HEK293 (cell line): ENCODE measurements around the gene GAMT.

Source experiments
- CTCF ChIA-PET: fragments of 350-600 bp; formaldehyde crosslinking; extraction: SDS; loops from one replicate; lab custom pipeline; 2021; ENCODE audit warnings: antibody characterized with exemption; lab: Yijun Ruan, JAX
- POLR2A ChIA-PET: fragments of 300-600 bp; formaldehyde crosslinking; extraction: SDS; loops from one replicate; lab custom pipeline; 2020; ENCODE audit warnings: antibody characterized with exemption, inconsistent platforms; lab: Yijun Ruan, JAX
- H3K27ac ChIP-seq: fragments of 200-500 bp; sonication (Bioruptor generic); 2 replicates; pipeline ENCODE4 v1.5.1; 2014; ENCODE audit warnings: low read depth, low read length, control low read depth, inconsistent platforms; ENCODE audit errors: extremely low read depth
- H3K36me3 ChIP-seq, 2 experiments: fragments of 200-500 bp in 1 of 2; sonication (Bioruptor generic) in 1 of 2; 1 replicate in 1 of 2; 2 replicates in 1 of 2; pipeline ENCODE4 v1.5.1; 2014 to 2017; ENCODE audit warnings: inconsistent platforms in 2 of 2, low read length in 2 of 2; ENCODE audit not compliant: control insufficient read depth in 2 of 2, insufficient read depth in 1 of 2
- H3K4me1 ChIP-seq: fragments of 200-500 bp; sonication (Bioruptor generic); 2 replicates; pipeline ENCODE4 v1.5.1; 2014; ENCODE audit warnings: mild to moderate bottlenecking, low read length, inconsistent platforms; ENCODE audit not compliant: control insufficient read depth, insufficient read depth
- H3K4me3 ChIP-seq: 2 replicates; pipeline ENCODE4 v1.5.1; 2011; ENCODE audit warnings: low read depth, mild to moderate bottlenecking, control low read depth, low read length, moderate library complexity
- H3K9me3 ChIP-seq: fragments of 200-500 bp; sonication (Bioruptor generic); 2 replicates; pipeline ENCODE4 v1.5.1; 2014; ENCODE audit warnings: low read depth, low read length, inconsistent platforms; ENCODE audit not compliant: control insufficient read depth, insufficient read depth
- BCL11B ChIP-seq: fragments of 450-650 bp; formaldehyde crosslinking; IDR thresholded peaks from 2 replicates; pipeline ENCODE4 v1.5.1; 2016; ENCODE audit warnings: low read depth, missing biosample characterization, missing genetic modification characterization
- BCL6B ChIP-seq: fragments of 450-650 bp; formaldehyde crosslinking; IDR thresholded peaks from 2 replicates; pipeline ENCODE4 v1.5.1; 2017; ENCODE audit warnings: missing biosample characterization, missing genetic modification characterization
- GLIS2 ChIP-seq: fragments of 450-650 bp; formaldehyde crosslinking; IDR thresholded peaks from 2 replicates; pipeline ENCODE4 v1.5.1; 2016; ENCODE audit warnings: missing biosample characterization, missing genetic modification characterization
- KLF16 ChIP-seq: fragments of 450-650 bp; formaldehyde crosslinking; IDR thresholded peaks from 2 replicates; pipeline ENCODE4 v1.5.1; 2017; ENCODE audit warnings: missing biosample characterization, missing genetic modification characterization
- KLF8 ChIP-seq: fragments of 450-650 bp; formaldehyde crosslinking; IDR thresholded peaks from 2 replicates; pipeline ENCODE4 v1.5.1; 2016; ENCODE audit warnings: missing biosample characterization, missing genetic modification characterization
- MZF1 ChIP-seq: fragments of 450-650 bp; formaldehyde crosslinking; IDR thresholded peaks from 2 replicates; pipeline ENCODE4 v1.5.1; 2017; ENCODE audit warnings: missing biosample characterization, missing genetic modification characterization, borderline replicate concordance
- SP7 ChIP-seq: fragments of 450-650 bp; formaldehyde crosslinking; IDR thresholded peaks from 2 replicates; pipeline ENCODE4 v1.5.1; 2016; ENCODE audit warnings: missing biosample characterization, missing genetic modification characterization
- ZBTB17 ChIP-seq: fragments of 450-650 bp; formaldehyde crosslinking; IDR thresholded peaks from 2 replicates; pipeline ENCODE4 v1.5.1; 2016; ENCODE audit warnings: missing biosample characterization, missing genetic modification characterization
- ZBTB26 ChIP-seq: fragments of 450-650 bp; formaldehyde crosslinking; optimal IDR thresholded peaks from 2 replicates; pipeline ENCODE3; 2016; ENCODE audit warnings: missing biosample characterization, mild to moderate bottlenecking, missing genetic modification characterization
- ZFHX2 ChIP-seq: fragments of 450-650 bp; formaldehyde crosslinking; conservative IDR thresholded peaks from 2 replicates; pipeline ENCODE4 v1.5.1; 2016; ENCODE audit warnings: missing biosample characterization, missing genetic modification characterization
- ZNF121 ChIP-seq: fragments of 450-650 bp; formaldehyde crosslinking; IDR thresholded peaks from 2 replicates; pipeline ENCODE4 v1.5.1; 2016; ENCODE audit warnings: missing biosample characterization, missing genetic modification characterization
- ZNF133 ChIP-seq: fragments of 450-650 bp; formaldehyde crosslinking; IDR thresholded peaks from 2 replicates; pipeline ENCODE4 v1.5.1; 2016; ENCODE audit warnings: missing biosample characterization, missing genetic modification characterization
- ZNF138 ChIP-seq: fragments of 450-650 bp; formaldehyde crosslinking; IDR thresholded peaks from 2 replicates; pipeline ENCODE4 v1.5.1; 2016; ENCODE audit warnings: missing biosample characterization, missing genetic modification characterization, borderline replicate concordance
- ZNF169 ChIP-seq: fragments of 450-650 bp; formaldehyde crosslinking; IDR thresholded peaks from 2 replicates; pipeline ENCODE4 v1.5.1; 2016; ENCODE audit warnings: missing biosample characterization, missing genetic modification characterization
- ZNF175 ChIP-seq: fragments of 450-650 bp; formaldehyde crosslinking; IDR thresholded peaks from 2 replicates; pipeline ENCODE4 v1.5.1; 2016; ENCODE audit warnings: missing biosample characterization, missing genetic modification characterization
- ZNF184 ChIP-seq: fragments of 450-650 bp; IDR thresholded peaks from 2 replicates; pipeline ENCODE4 v1.5.1; 2018; ENCODE audit warnings: missing biosample characterization, mild to moderate bottlenecking, missing genetic modification characterization
- ZNF19 ChIP-seq: fragments of 450-650 bp; formaldehyde crosslinking; IDR thresholded peaks from 2 replicates; pipeline ENCODE4; 2016; ENCODE audit warnings: missing biosample characterization, missing genetic modification characterization, low read depth
- ZNF211 ChIP-seq: fragments of 450-650 bp; formaldehyde crosslinking; IDR thresholded peaks from 2 replicates; pipeline ENCODE4 v1.5.1; 2016; ENCODE audit warnings: low read depth, missing biosample characterization, missing genetic modification characterization
- ZNF223 ChIP-seq: fragments of 450-650 bp; formaldehyde crosslinking; IDR thresholded peaks from 2 replicates; pipeline ENCODE4 v1.5.1; 2016; ENCODE audit warnings: missing biosample characterization, missing genetic modification characterization
- ZNF354C ChIP-seq: fragments of 450-650 bp; formaldehyde crosslinking; IDR thresholded peaks from 2 replicates; pipeline ENCODE4 v1.5.1; 2016; ENCODE audit warnings: missing biosample characterization, missing genetic modification characterization, low read depth, borderline replicate concordance
- ZNF394 ChIP-seq: fragments of 450-650 bp; formaldehyde crosslinking; IDR thresholded peaks from 2 replicates; pipeline ENCODE4 v1.5.1; 2016; ENCODE audit warnings: missing biosample characterization, missing genetic modification characterization, mild to moderate bottlenecking, moderate library complexity, borderline replicate concordance
- ZNF449 ChIP-seq: fragments of 450-650 bp; formaldehyde crosslinking; IDR thresholded peaks from 2 replicates; pipeline ENCODE4 v1.5.1; 2017; ENCODE audit warnings: missing biosample characterization, mild to moderate bottlenecking, missing genetic modification characterization, moderate library complexity
- ZNF473 ChIP-seq: fragments of 450-650 bp; formaldehyde crosslinking; IDR thresholded peaks from 2 replicates; pipeline ENCODE4 v1.5.1; 2017; ENCODE audit warnings: missing biosample characterization, missing genetic modification characterization
- ZNF518A ChIP-seq: fragments of 450-650 bp; formaldehyde crosslinking; conservative IDR thresholded peaks from 2 replicates; pipeline ENCODE4 v1.5.1; 2016; ENCODE audit warnings: low read depth, missing biosample characterization, missing genetic modification characterization
- ZNF521 ChIP-seq: fragments of 450-650 bp; formaldehyde crosslinking; IDR thresholded peaks from 2 replicates; pipeline ENCODE4 v1.5.1; 2017; ENCODE audit warnings: missing biosample characterization, mild to moderate bottlenecking, missing genetic modification characterization
- ZNF529 ChIP-seq: fragments of 450-650 bp; formaldehyde crosslinking; IDR thresholded peaks from 2 replicates; pipeline ENCODE4 v1.5.1; 2017; ENCODE audit warnings: missing genetic modification characterization, missing biosample characterization; ENCODE audit not compliant: insufficient replicate concordance
- ZNF530 ChIP-seq: fragments of 450-650 bp; formaldehyde crosslinking; IDR thresholded peaks from 2 replicates; pipeline ENCODE4 v1.5.1; 2016; ENCODE audit warnings: low read depth, missing biosample characterization, missing genetic modification characterization
- ZNF626 ChIP-seq: fragments of 450-650 bp; sonication (Bioruptor Pico); formaldehyde crosslinking; IDR thresholded peaks from 2 replicates; pipeline ENCODE4 v1.5.1; 2018; ENCODE audit warnings: missing biosample characterization, missing genetic modification characterization, inconsistent platforms
- ZNF677 ChIP-seq: fragments of 450-650 bp; IDR thresholded peaks from 2 replicates; pipeline ENCODE4 v1.5.0; 2018; ENCODE audit warnings: missing biosample characterization, mild to moderate bottlenecking, missing genetic modification characterization, moderate library complexity
- ZNF76 ChIP-seq: fragments of 450-650 bp; formaldehyde crosslinking; IDR thresholded peaks from 2 replicates; pipeline ENCODE4; 2016; ENCODE audit warnings: low read depth, missing biosample characterization, missing genetic modification characterization, borderline replicate concordance

Gene GAMT

GRCh38 chr19:1401138-1401888, at the start of gene GAMT:
TSS of gene GAMT (minus strand) at chr19:1401542. CDS start at chr19:1401476, 66 bp downstream.
- Histone ChIP-seq H3K9me3 (no peaks in the 10 kb centered on the region), H3K4me1 (no peaks in the 10 kb centered on the region), H3K4me3 (peak within 1 kb of the TSS; percentile 61), H3K36me3 (peaks cover 0 to 21% of the 10 kb centered on the region in 2 experiments; a peak in 1 of 3 replicates), H3K27ac (peak within 1 kb of the TSS; percentile 42; the same call in 1 of the 2 replicates)
- ChIA-PET CTCF (no interaction called here), POLR2A (interaction anchor here (0.6 kb wide), 1 partner anchor 80 kb away, joined by 3 read pairs; no protein-coding TSS in a partner anchor)
- TF ChIP-seq ZNF529 (tag by site-specific recombination) = no peak
- no peak for TF ChIP-seq ZNF530 (tag by site-specific recombination)
- TF ChIP-seq GLIS2 (tag by site-specific recombination) = peak; percentile 51; the same call in 1 of the 2 replicates
- TF ChIP-seq ZNF184 = no peak
- no peak for TF ChIP-seq BCL11B (tag by site-specific recombination)
- no peak for TF ChIP-seq ZNF449 (tag by site-specific recombination)
- peak; percentile 50; the same call in 1 of the 2 replicates for TF ChIP-seq ZNF223
- no peak for TF ChIP-seq ZNF211 (tag by site-specific recombination)
- TF ChIP-seq ZNF175 (tag by site-specific recombination) = no peak
- no peak for TF ChIP-seq SP7 (tag by site-specific recombination)
- TF ChIP-seq ZNF394 (tag by site-specific recombination) = no peak
- TF ChIP-seq ZNF677 (tag by site-specific recombination) = no peak
- no peak for TF ChIP-seq ZNF626
- no peak for TF ChIP-seq ZNF19
- TF ChIP-seq BCL6B (tag by site-specific recombination) = no peak
- no peak for TF ChIP-seq ZNF521 (tag by site-specific recombination)
- no peak for TF ChIP-seq ZNF169 (tag by site-specific recombination)
- peak; percentile 53 for TF ChIP-seq ZFHX2 (tag by site-specific recombination)
- no peak for TF ChIP-seq ZNF518A (tag by site-specific recombination)
- TF ChIP-seq ZNF138 (tag by site-specific recombination) = no peak
- TF ChIP-seq MZF1 (tag by site-specific recombination) = no peak
- TF ChIP-seq KLF16 (tag by site-specific recombination) = 0 out of 2 replicates have a peak, but pooled peaks have one; percentile 36
- no peak for TF ChIP-seq ZNF121 (tag by site-specific recombination)
- TF ChIP-seq ZBTB17 (tag by site-specific recombination) = no peak
- TF ChIP-seq KLF8 (tag by site-specific recombination) = no peak
- no peak for TF ChIP-seq ZNF133
- TF ChIP-seq ZBTB26 (tag by site-specific recombination) = peak; percentile 81
- TF ChIP-seq ZNF473 (tag by site-specific recombination) = no peak
- TF ChIP-seq ZNF76 (tag by site-specific recombination) = peak; percentile 56; the same call in 1 of the 2 replicates
- TF ChIP-seq ZNF354C = no peak
